Measurements from ENCODE around the gene RAPGEF3. TPM values are rescaled to one million over a fixed set of nuclear protein-coding genes. Genes with fewer than 3 reads are reported as not detected.
A peak's percentile ranks its signal among the peaks of the same experiment; 100 is the strongest.

The RAPGEF3 gene
- total and polyA plus RNA-seq, 2 of the 13 experiments (the other 11 are each of a cell fraction or from before 2014, with no cell fraction given): 0.07 TPM

DNA sequence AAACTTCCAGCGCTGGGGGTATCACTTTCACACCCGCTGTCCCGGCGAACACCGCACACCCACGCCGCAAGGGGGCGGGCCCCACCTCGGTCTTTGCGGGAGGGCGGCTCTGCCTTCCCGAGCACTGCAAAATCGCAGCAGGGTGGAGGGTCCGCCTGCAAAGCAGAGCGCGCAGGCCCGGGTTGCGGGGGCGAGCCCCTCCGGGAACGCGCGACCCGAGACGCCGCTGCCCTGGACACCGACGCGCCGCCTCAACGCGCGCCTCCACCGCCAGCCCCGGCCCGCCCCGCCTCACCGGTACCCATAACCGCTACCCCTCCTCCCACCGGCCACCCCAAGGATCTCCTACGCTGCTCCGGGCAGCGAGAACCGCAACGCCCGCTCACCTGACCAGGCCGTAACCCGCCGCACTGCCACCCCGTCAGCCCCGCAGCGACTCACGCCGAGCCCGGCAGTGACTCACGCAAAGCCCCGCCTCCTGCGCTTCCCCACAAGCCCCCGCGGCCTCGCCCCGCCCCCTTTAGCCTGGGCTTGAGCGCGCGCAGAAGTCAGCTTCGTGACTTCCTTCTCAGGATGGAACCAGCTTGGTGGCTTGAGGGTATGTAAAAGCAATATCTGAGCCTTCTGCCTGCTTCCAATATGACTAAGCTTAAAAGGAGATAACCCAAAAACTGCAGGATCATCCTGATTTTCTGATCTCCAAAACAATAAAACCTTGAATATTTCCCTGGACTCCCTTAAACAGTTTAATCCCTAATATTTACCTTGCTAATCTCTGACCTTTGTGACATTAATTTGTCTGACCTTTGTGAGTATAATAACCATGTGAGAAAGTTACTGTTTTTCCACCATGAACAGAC lies 52.9 kb downstream of the RAPGEF3 start, which contains the start of gene RPAP3 (continued):
- TF ChIP-seq ZNF619 (CRISPR knock-in tag; IDR thresholded peaks at IDR 0.05) (no peak), EEA1 (CRISPR knock-in tag; IDR thresholded peaks at IDR 0.05; ENCODE audit: borderline replicate concordance) (peak; percentile 81; the same call in 1 of the 2 replicates), SETDB1 (CRISPR knock-in tag; IDR thresholded peaks at IDR 0.05; ENCODE audit: borderline replicate concordance) (no peak), ZNF281 (CRISPR knock-in tag; IDR thresholded peaks at IDR 0.05; ENCODE audit: borderline replicate concordance) (0 out of 2 replicates have a peak, but pooled peaks have one; percentile 14), PITX1 (CRISPR knock-in tag; IDR thresholded peaks at IDR 0.05) (0 out of 2 replicates have a peak, but pooled peaks have one; percentile 33), ZNF10 (CRISPR knock-in tag; IDR thresholded peaks at IDR 0.05; ENCODE audit: borderline replicate concordance, low read depth) (no peak), BHLHE40 (IDR thresholded peaks at IDR 0.05; ENCODE audit: low read length) (peak; percentile 53; the same call in 1 of the 2 replicates), TMF1 (CRISPR knock-in tag; IDR thresholded peaks at IDR 0.05; ENCODE audit: low read depth) (peak; percentile 57; the same call in 1 of the 2 replicates), THAP8 (CRISPR knock-in tag; IDR thresholded peaks at IDR 0.05; ENCODE audit: borderline replicate concordance) (peak; percentile 70; the same call in 1 of the 2 replicates), ZSCAN31 (CRISPR knock-in tag; IDR thresholded peaks at IDR 0.05; ENCODE audit: low read depth) (peak; percentile 71; the same call in 1 of the 2 replicates), RFX1 (IDR thresholded peaks at IDR 0.05) (no peak), ZNF501 (CRISPR knock-in tag; IDR thresholded peaks at IDR 0.05) (peak; percentile 65), ZNF235 (CRISPR knock-in tag; IDR thresholded peaks at IDR 0.05; ENCODE audit: borderline replicate concordance) (peak; percentile 82; the same call in 1 of the 2 replicates), ZSCAN22 (CRISPR knock-in tag; IDR thresholded peaks at IDR 0.05) (no peak)
- TF ChIP-seq, protein P1, sequence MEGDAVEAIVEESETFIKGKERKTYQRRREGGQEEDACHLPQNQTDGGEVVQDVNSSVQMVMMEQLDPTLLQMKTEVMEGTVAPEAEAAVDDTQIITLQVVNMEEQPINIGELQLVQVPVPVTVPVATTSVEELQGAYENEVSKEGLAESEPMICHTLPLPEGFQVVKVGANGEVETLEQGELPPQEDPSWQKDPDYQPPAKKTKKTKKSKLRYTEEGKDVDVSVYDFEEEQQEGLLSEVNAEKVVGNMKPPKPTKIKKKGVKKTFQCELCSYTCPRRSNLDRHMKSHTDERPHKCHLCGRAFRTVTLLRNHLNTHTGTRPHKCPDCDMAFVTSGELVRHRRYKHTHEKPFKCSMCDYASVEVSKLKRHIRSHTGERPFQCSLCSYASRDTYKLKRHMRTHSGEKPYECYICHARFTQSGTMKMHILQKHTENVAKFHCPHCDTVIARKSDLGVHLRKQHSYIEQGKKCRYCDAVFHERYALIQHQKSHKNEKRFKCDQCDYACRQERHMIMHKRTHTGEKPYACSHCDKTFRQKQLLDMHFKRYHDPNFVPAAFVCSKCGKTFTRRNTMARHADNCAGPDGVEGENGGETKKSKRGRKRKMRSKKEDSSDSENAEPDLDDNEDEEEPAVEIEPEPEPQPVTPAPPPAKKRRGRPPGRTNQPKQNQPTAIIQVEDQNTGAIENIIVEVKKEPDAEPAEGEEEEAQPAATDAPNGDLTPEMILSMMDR (CRISPR knock-in tag; IDR thresholded peaks at IDR 0.05): peak; percentile 69
- TF ChIP-seq, protein P2, sequence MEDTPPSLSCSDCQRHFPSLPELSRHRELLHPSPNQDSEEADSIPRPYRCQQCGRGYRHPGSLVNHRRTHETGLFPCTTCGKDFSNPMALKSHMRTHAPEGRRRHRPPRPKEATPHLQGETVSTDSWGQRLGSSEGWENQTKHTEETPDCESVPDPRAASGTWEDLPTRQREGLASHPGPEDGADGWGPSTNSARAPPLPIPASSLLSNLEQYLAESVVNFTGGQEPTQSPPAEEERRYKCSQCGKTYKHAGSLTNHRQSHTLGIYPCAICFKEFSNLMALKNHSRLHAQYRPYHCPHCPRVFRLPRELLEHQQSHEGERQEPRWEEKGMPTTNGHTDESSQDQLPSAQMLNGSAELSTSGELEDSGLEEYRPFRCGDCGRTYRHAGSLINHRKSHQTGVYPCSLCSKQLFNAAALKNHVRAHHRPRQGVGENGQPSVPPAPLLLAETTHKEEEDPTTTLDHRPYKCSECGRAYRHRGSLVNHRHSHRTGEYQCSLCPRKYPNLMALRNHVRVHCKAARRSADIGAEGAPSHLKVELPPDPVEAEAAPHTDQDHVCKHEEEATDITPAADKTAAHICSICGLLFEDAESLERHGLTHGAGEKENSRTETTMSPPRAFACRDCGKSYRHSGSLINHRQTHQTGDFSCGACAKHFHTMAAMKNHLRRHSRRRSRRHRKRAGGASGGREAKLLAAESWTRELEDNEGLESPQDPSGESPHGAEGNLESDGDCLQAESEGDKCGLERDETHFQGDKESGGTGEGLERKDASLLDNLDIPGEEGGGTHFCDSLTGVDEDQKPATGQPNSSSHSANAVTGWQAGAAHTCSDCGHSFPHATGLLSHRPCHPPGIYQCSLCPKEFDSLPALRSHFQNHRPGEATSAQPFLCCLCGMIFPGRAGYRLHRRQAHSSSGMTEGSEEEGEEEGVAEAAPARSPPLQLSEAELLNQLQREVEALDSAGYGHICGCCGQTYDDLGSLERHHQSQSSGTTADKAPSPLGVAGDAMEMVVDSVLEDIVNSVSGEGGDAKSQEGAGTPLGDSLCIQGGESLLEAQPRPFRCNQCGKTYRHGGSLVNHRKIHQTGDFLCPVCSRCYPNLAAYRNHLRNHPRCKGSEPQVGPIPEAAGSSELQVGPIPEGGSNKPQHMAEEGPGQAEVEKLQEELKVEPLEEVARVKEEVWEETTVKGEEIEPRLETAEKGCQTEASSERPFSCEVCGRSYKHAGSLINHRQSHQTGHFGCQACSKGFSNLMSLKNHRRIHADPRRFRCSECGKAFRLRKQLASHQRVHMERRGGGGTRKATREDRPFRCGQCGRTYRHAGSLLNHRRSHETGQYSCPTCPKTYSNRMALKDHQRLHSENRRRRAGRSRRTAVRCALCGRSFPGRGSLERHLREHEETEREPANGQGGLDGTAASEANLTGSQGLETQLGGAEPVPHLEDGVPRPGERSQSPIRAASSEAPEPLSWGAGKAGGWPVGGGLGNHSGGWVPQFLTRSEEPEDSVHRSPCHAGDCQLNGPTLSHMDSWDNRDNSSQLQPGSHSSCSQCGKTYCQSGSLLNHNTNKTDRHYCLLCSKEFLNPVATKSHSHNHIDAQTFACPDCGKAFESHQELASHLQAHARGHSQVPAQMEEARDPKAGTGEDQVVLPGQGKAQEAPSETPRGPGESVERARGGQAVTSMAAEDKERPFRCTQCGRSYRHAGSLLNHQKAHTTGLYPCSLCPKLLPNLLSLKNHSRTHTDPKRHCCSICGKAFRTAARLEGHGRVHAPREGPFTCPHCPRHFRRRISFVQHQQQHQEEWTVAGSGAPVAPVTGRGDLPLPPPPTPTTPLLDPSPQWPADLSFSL (CRISPR knock-in tag; IDR thresholded peaks at IDR 0.05): 0 out of 2 replicates have a peak, but pooled peaks have one; percentile 14
